Osteoblast (primary cell): ENCODE data around the gene SLC16A9. TPM values are rescaled to one million over a fixed set of nuclear protein-coding genes. Genes with fewer than 3 reads are reported as not detected.

Experiments used
- DNase-seq: peaks from one replicate; pipeline ENCODE4 v3.0.0; 2011; ENCODE audit warnings: low spot score, mixed read lengths; ENCODE audit not compliant: insufficient read length; ENCODE audit errors: missing footprints
- H2AFZ ChIP-seq: 2 replicates; pipeline ENCODE4 v1.6.0; 2011; ENCODE audit warnings: mild to moderate bottlenecking, low read length
- H3K27ac ChIP-seq: 2 replicates; pipeline ENCODE4 v1.5.1; 2011; ENCODE audit warnings: mild to moderate bottlenecking, low read depth, low read length, moderate library complexity
- H3K27me3 ChIP-seq: 2 replicates; pipeline ENCODE4 v1.6.0; 2012; ENCODE audit warnings: mild to moderate bottlenecking, control low read depth, inconsistent platforms, low read length, moderate library complexity; ENCODE audit not compliant: insufficient read depth
- H3K36me3 ChIP-seq: 2 replicates; pipeline ENCODE4 v1.5.1; 2011; ENCODE audit warnings: mild to moderate bottlenecking, low read length, control low read depth, moderate library complexity; ENCODE audit not compliant: insufficient read depth
- H3K4me1 ChIP-seq: 2 replicates; pipeline ENCODE4 v1.5.1; 2011; ENCODE audit warnings: mild to moderate bottlenecking, low read length, control low read depth, moderate library complexity; ENCODE audit not compliant: insufficient read depth
- H3K4me2 ChIP-seq: 2 replicates; pipeline ENCODE4 v1.6.0; 2011; ENCODE audit warnings: mild to moderate bottlenecking, low read length; ENCODE audit not compliant: insufficient read depth
- H3K4me3 ChIP-seq: fragments of 200-600 bp; sonication (generic); 3 replicates; pipeline ENCODE4 v1.5.1; 2012; ENCODE audit warnings: mild to moderate bottlenecking, low read length, inconsistent platforms; ENCODE audit not compliant: insufficient read depth
- H3K79me2 ChIP-seq: 2 replicates; pipeline ENCODE4 v1.6.0; 2012; ENCODE audit warnings: mild to moderate bottlenecking, low read length, control low read depth, inconsistent platforms; ENCODE audit not compliant: insufficient read depth
- H3K9me3 ChIP-seq: 2 replicates; pipeline ENCODE4 v1.5.1; 2011; ENCODE audit warnings: low read depth, low read length, control low read depth
- H4K20me1 ChIP-seq: 2 replicates; pipeline ENCODE4 v1.6.0; 2012; ENCODE audit warnings: mild to moderate bottlenecking, low read length, control low read depth; ENCODE audit not compliant: insufficient read depth
- CTCF ChIP-seq: IDR thresholded peaks from 2 replicates; pipeline ENCODE4 v1.5.1; 2011; ENCODE audit warnings: mild to moderate bottlenecking, low read depth, low read length, moderate library complexity; ENCODE audit errors: extremely low read depth
- total RNA-seq: library from RNA; depleted of rRNA; stranded (reverse); fragments of >200 nt; gene quantifications from 2 replicates; pipeline ENCODE4 v1.2.3, GENCODE V29; 2012

SLC16A9 gene
- total RNA-seq, 1 donor, result 0.72 TPM

GRCh38 chr10:59706851-59707797, 2.5 kb downstream of the SLC16A9 start:
- H3K79me2 ChIP-seq, result no peaks in the 10 kb centered on the region
- H3K9me3 ChIP-seq, result no peaks in the 10 kb centered on the region
- no peak overlapping the region for H3K4me3 ChIP-seq
- TF ChIP-seq CTCF, result no peak
- no peak overlapping the region for H2AFZ ChIP-seq
- no peak overlapping the region for H3K27ac ChIP-seq
- no peaks in the 10 kb centered on the region for H4K20me1 ChIP-seq
- no peak overlapping the region for H3K4me2 ChIP-seq
- H3K27me3 ChIP-seq, result peaks cover 27% of the 10 kb centered on the region
- no peaks in the 10 kb centered on the region for H3K4me1 ChIP-seq
- no peak for DNase-seq
- no peaks in the 10 kb centered on the region for H3K36me3 ChIP-seq

GRCh38 chr10:59705931-59706330, 3.7 kb downstream of the SLC16A9 start:
- no peaks in the 10 kb centered on the region for H4K20me1 ChIP-seq
- H3K79me2 ChIP-seq, result no peaks in the 10 kb centered on the region
- H3K9me3 ChIP-seq, result no peaks in the 10 kb centered on the region
- no peaks in the 10 kb centered on the region for H3K4me1 ChIP-seq
- H3K4me2 ChIP-seq, result no peak overlapping the region
- no peaks in the 10 kb centered on the region for H3K36me3 ChIP-seq
- H3K4me3 ChIP-seq, result no peak overlapping the region
- H3K27ac ChIP-seq, result no peak overlapping the region
- no peak for DNase-seq
- no peak for TF ChIP-seq CTCF
- H3K27me3 ChIP-seq, result peaks cover 24% of the 10 kb centered on the region
- H2AFZ ChIP-seq, result no peak overlapping the region

DNA sequence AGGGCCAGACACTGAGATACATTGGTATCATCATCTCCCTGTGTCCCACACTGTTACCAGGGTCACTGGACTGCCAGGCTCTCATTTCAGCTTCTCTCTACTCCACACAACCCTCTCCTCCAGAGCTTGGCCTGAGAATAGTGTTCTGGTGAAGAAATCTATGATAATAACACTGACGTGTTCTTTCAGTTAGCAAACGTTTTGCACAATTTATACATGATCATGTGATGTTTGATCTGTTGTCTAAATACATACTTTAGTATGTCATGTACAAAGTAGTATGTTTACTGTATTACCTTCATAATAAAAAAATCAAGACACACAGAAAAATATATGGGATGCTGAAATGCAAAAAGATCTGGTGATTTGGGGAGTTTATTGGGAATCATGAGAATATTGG, 5.0 kb downstream of the SLC16A9 start:
- H3K4me1 ChIP-seq, result no peaks in the 10 kb centered on the region
- no peak for DNase-seq
- H3K36me3 ChIP-seq, result no peaks in the 10 kb centered on the region
- H2AFZ ChIP-seq, result no peak overlapping the region
- H3K27ac ChIP-seq, result no peak overlapping the region
- peaks cover 14% of the 10 kb centered on the region for H3K27me3 ChIP-seq
- H3K9me3 ChIP-seq, result no peaks in the 10 kb centered on the region
- no peak overlapping the region for H3K4me3 ChIP-seq
- no peak overlapping the region for H3K4me2 ChIP-seq
- H4K20me1 ChIP-seq, result no peaks in the 10 kb centered on the region
- no peak for TF ChIP-seq CTCF
- H3K79me2 ChIP-seq, result no peaks in the 10 kb centered on the region

DNA sequence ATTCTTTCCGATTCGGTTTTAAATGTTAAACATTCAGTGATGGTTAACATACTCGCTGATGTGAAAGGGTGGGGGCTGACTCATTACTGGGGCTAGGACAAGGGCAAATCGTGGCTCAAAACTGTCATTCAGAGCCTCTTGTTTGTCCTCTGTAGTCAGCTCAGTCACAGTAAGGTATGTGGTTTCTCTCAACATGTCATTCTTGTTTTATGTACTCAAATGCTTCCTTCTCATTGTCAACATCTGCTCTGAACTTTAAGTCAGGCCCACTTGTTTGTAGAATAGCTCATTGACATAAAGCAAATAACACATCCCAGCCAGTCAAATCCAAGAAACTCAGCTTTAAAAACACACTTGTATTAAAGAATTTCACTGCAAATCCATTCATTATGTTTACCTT, 7.3 kb downstream of the SLC16A9 start:
- Histone ChIP-seq H3K27ac (no peak overlapping the region), H3K9me3 (no peaks in the 10 kb centered on the region), H4K20me1 (no peaks in the 10 kb centered on the region), H3K36me3 (no peaks in the 10 kb centered on the region), H3K79me2 (no peaks in the 10 kb centered on the region), H3K4me2 (no peak overlapping the region), H3K4me1 (no peaks in the 10 kb centered on the region), H2AFZ (no peak overlapping the region), H3K4me3 (no peak overlapping the region), H3K27me3 (peaks cover 3% of the 10 kb centered on the region)
- no peak for DNase-seq
- no peak for TF ChIP-seq CTCF
